Hepatic stellate cell (primary cell): Measurements from ENCODE around the gene KCNJ11.

Experiments
- DNase-seq: peaks from one replicate; pipeline ENCODE4 v3.0.0; 2011; ENCODE audit warnings: low spot score

The KCNJ11 gene

DNA sequence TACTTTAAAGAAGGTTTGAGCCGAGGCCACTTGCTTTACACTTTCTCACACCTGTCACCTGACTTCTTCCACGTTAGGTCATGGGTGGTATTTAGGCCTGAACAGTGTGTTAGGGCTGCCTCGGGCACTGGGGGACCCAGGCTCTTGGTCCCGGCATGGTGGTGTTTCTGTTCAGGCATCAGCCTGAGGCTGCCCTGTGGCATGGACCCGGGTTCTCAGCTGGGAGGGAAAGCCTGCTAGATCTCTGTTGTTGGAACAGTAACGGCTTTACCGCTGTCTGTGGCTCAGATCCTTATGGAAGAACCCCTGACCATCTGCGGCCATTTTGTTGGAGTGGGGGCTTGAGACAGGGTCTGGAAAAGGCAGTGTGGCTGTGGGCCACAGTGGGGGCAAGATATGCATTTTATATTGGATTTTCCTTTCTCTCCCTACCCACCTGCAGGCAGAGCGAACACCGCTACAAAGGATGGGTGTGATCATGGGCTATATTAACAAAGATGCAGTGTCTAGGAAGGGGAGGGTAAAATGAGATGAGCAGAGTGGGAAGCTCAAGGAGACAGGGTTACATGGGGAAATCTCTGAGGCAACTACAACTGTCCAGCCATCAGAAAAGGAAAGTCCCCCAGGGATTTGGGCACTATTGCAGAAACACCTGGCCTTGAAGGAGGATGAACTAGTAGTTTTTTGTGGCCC lies 1.6 kb upstream of the KCNJ11 start:
- no peak for DNase-seq

DNA sequence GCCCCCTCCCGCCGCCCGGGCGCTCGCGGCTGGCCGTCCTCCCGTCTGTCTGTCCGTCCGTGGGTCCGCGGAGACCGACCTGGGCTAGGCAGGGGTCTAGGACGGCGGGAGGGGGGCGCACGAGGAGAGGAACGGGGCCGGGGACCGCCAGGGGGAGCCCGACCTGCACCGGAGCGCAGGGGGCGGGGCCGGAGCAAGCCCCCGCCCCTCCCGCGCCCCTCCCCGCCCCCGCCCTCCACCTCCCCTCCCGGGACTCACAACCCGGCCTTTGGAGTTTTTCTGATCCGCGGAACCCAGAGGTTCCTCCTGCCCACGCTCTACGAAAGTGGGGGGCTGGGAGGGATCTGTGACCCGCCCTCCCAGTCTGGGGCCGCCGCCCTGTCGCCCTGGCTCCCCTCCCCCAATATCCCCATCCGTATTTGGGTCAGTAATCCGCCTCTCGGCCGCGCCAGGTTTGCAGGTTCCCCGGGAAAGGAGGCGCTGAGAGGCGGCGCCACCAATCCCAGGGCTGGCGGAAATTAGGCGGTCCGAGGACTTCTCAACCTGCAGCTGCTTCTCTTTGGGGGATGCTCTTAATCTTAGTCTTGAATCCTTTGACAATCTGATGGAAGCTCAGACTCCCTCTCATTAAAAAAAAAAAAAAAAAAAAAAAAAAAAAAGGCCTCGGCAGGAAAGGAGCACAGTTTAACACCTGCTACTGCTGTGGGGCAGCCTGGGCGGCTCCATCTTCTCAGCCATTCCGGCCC lies 925 bp upstream of the KCNJ11 start:
- DNase-seq: peak; percentile 71

DNA sequence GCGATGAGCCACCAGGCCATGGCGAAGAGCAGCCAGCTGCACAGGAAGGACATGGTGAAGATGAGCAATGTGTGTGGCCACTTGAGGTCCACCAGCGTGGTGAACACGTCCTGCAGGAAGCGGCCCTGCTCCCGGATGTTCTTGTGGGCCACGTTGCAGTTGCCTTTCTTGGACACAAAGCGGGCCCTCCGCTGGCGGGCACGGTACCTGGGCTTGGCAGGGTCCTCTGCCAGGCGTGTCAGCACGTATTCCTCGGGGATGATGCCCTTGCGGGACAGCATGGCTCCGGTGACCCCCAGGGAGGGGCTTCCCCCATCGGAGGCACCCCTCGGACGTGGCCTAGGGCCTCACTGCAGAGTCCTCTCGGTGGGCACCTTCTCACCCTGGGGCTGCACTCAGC lies 648 bp downstream of the KCNJ11 start:
- DNase-seq: no peak

DNA sequence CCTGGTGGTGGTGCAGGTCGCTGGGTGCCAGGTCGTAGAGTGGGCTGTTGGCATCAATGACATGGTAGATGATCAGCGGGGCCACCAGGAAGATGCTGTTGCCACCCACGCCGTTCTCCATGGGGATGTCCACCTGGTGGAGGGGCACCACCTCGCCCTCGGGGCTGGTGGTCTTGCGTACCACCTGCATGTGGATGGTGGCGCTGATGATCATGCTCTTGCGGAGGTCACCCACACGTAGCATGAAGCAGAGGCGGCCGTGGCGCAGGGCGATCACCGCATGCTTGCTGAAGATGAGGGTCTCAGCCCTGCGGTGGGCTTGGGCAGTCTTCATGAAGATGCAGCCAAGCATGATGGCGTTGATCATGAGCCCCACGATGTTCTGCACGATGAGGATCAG lies 1.2 kb downstream of the KCNJ11 start:
- no peak for DNase-seq

DNA sequence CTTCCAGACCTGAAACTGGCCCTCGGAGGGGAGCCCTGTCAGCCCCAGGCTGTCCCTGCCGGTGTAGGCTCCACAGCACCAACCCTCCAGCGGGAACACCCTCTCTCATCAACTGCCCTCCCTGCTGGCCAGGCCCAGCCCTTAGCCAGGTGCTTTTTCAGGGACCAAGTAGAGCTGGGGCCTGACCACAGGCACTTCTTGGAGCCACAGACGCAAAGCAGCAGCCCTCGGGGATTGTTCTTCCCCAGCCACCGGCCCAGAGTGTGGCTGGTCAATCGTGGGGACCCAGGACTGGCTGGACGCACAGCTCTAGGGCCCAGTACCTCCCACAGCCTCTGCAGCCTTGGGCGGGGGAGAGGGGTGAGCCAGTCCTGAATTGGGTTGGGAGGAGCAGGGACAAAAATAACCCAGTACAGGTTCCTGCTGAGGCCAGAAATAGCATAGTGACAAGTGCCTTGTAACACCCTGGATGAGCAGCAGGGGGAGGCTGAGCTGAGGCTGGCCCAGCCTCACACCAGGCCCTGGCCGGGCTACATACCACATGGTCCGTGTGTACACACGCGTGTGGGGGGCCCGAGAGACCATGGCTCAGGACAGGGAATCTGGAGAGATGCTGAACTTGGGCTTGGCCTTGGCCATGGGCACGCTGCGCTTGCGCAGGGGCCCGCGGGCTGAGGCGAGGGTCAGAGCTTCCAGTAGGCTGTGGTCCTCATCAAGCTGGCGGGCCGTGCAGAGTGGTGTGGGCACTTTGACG lies 2.0 kb downstream of the KCNJ11 start:
- DNase-seq: peak; percentile 75

DNA sequence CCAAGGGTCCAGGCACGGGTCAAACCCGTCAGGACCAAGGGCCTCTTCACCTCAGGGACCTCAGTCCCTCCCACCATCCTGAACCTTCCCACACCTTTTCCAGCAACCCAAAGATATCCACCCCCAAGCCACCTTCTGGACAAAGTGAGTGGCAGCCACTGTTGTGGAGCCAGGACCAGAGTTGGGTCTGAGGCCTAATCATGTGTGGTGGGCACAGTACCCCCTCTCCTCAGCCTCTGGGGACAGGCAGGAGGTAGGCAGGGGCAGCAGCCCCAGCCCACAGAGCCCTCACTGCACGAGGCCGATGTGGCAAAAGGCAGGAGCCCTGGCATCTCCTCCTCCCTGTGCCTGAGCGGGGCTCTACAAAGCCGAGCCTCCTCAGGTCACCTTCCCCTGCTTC lies 2.5 kb downstream of the KCNJ11 start:
- DNase-seq: no peak

DNA sequence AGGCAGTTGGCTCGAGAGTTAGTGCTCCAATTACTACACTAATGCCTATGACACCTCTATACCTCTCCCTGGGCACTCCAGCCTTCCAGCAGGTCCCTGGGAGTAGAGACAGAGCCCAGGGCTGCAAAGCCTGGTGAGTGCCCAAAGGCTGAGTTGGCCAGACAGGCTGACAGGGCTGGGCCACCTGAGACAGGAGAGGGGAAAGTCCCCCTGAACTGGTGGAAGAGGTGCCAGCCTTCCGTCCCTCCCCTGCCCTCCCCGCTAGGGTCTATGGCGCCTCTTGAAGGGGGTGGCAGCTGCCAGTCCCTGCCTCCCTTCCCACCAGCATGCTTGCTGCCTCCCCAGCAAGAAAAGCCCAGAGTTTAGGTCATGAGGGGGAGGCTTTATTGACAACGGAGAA lies 3.0 kb downstream of the KCNJ11 start:
- no peak for DNase-seq

DNA sequence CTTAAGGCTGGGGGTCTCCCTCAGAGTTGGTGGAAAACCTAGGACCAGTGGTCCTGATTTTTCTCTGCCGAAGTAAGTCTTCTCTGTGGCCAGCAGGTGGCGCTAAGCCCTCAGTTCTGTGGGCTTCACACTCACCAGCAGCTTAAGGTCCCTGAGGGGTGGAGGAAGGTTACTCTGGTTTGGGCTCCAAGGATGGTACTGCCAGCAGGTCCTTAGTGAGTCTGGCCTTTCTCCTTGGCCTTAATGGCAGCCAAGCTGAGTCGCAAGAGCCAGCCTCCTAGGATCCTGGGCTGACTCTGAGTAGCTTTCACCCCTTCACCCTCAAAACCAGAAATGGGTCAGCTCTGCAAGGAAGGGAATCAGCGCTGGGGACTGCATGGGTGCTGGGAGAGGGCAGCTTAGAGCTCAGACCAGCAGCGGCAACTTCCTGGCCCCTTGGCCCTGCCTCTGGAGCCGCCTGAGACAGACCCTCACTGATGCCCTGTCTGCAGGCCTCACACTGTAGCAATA lies 4.4 kb downstream of the KCNJ11 start:
- DNase-seq: peak; percentile 64

DNA sequence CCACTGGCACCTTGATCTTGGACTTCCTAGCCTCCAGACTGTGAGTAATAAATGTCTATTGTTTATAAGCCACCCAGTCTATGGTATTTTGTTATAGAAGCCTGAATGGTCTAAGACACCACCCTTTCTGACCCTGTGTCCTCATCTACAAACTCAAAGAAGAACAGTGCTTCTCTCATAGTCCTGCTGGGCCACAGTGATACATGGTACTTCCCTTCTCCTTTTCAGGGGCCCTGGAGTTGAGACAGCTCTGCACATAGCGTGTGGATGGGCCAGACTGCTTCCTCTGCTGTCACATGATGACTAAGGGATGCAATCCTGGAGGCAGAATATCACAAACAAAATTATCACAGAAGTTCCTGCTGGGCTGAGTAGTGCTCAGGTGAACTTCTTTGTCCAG lies 5.0 kb downstream of the KCNJ11 start:
- DNase-seq: no peak

DNA sequence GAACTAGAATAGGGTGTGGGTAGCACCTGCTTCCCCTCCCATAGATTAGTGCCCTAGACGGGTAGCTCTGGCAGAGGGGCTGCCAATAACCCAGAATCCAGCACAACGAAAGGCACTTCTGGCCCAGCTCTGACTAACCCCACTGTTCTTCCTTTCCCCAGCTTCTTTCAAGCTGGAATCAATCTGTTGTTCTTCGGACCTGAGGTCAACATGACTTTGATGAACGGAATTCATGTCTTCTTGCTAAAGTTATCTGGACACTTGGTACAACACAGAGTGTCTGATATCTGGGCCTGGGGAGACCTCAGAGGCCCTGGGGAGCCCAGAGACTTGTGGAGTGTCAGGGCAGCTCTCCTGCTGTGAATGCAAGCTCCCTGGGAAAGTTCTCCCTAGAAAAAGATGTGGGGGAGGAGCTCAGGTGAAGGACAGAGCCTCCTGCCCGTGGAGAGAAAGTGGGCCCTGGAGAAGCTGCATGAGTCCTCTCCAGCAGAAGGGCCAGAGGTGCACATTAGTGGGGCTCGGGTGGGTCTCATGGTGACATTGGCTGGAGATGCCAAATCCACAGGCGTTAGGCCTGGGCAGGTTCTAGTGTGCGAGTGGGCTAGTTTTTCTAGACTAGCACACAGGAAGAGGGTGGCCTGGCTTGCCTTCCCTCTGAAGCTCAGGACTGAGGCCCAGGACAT lies 6.3 kb downstream of the KCNJ11 start:
- DNase-seq: no peak

DNA sequence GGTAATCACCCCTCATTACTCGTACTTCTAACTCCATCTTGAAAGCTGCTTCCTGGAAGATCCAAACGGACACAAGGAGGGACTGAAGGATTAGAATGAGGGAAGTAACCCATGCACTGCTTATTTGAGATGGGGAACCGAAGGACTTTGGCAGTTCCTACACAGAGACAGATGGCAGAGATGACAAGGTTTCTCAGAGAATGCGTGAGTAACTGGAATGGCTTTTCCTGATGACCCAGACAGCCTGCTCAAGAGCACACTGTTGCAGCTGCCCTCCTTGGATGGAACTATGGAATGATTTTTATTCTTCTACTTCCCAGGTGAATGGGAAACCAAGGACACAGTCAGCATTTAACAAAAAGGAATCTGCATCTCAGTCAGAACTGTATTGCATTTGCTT lies 7.3 kb downstream of the KCNJ11 start:
- DNase-seq: no peak

DNA sequence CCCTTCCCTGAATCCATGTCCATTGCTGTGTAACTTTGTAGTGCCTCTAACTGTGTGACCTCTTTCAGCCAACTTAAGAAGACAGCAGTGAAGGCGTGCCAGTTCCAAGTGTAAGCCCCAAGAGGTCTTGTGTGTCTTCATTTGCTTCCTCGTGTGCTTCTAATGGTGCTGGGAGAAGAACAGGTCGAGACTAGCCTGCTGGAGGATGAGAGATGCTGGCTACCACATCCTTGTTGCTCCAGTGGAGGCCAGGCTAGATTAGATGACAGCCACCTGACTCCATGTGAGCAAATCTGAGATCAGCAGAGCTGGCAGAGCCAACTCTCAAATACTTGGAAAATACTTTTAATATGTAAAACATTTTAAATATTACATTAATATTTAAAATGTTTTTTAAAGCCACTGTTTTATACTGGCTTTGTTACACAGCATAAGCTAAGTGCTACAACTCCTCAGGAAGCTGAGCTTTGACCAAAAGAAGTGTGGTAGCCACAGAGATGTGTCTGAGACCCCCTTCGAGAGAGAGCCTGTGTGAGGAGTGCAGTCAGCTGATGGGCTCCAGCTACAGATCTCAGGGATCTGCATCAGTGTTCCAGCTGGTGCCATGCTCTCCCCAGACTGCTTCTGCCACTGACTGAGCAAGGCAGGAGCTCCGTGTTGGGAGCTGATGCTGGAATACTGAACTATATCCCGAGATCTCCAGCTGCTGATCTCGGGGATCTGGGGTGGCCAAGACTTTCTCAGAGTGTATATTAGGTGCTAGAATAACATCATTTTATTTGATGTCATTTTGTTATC lies 8.9 kb downstream of the KCNJ11 start:
- no peak for DNase-seq

DNA sequence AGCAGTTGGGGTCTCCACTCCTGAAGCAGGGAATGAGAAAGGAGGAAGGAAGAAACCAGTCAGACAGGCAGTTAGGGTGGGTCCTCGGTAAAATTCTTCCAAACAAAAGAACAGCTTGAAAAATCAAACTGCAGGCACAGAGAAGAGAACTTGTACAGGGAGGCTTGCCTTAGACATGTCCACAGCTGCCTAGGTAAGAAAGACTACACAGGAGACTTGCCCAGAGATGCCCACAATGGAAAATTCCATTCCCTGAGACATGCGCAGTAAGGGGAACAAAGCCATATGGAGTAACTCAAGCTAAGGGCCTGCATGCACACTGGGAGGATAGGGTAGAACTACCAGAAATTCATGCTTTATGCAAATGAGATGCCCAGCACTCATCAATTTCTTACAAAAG lies 9.8 kb downstream of the KCNJ11 start:
- no peak for DNase-seq

DNA sequence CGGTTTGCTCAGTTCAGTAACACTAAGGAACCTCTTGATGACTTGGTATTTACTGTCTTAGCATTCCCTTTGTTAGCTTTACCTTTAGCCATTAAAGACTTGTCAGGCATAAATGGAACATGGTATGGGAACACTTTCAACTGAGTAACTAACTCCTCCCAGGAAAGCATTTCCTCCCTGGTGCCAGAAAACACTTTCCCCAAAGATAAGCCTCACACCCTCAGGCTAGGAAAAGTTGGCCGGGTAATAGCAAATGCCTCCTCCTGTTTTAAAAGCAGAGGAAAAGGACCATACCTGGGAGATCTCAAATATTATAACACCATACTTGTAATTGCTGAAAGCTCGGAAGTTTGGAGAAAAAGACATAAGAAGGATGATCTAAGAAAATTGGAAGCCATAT lies 12.0 kb downstream of the KCNJ11 start:
- DNase-seq: no peak

DNA sequence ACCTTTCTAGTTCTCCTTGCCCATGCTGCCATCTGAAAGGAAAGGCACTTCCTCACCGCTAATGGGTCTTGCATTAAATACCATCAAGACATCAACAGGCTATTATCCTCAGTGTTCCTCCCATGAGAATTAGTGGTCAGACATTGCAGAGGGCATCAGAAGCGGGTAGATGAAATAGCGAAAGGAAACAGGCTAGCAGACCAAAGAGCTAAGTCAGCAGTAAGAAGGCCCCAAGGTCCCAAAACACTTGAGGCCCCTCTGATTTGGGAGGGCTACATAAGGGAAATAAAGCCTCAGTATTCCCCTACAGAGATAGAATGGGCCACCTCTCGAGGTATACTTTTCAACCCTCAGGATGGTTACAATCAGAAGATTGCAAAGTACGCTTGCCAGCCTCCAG lies 12.9 kb downstream of the KCNJ11 start:
- no peak for DNase-seq

DNA sequence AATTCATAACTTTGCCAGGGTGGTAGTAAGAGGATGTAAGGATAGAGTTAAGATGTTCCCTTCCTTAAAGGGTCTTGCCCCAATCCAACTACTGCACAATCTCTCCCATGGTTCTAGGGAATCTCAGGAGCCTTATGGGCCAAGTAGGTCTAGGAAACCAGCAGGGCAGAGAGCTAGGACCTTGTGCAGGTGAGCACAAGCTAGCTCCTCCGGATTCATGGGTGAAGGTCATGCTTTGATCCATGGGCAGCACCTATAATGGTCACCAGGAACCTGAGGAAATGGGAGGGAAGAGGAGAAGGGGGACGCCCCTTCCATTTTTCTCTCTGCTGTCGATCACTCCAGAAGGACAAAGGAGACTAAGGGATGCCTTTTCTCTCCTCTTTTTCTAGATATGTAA lies 16.8 kb downstream of the KCNJ11 start:
- no peak for DNase-seq

DNA sequence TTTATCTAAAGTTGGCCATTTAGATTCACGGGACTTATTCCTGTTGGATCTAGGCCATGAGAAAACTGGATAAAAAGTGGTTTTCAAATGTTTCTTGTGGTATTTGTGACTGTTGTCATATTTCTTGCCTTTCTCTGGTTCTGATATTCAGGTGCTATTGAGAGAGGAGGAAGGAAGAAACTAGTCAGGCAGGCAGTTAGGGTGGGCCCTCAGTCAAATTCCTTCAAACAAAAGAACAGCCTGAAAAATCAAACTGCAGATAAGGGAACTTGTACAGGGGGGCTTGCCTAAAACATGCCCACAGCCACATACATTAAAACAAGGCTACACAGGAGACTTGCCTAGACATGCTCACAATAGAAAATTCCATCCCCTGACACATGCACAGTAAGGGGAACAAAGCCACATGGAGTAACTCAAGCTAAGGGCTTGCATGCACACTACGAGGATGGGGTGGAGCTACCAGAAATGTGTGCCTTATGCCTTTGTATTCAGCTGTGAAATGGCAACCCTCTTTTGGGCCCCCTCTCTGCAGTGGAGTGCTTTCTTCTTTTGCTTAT lies 18.7 kb downstream of the KCNJ11 start:
- no peak for DNase-seq

DNA sequence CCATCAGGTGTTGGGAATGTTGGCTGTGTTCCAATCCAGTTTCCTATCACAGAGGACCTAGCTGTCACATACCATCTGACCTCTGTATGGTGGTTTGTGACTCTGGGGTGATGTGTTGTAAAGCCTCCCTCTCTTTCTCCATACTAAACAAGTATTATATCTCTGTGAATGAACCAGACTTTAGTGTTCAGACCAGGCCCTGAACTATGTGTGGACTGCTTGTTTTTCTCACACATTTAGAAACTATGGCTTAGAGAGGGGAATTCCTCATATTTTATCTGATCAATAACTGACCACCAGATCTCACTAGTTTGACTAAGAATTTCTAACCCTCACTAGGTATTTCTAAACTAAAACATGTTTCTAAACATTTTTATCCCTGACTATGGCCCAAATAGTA lies 19.4 kb downstream of the KCNJ11 start:
- DNase-seq: no peak

DNA sequence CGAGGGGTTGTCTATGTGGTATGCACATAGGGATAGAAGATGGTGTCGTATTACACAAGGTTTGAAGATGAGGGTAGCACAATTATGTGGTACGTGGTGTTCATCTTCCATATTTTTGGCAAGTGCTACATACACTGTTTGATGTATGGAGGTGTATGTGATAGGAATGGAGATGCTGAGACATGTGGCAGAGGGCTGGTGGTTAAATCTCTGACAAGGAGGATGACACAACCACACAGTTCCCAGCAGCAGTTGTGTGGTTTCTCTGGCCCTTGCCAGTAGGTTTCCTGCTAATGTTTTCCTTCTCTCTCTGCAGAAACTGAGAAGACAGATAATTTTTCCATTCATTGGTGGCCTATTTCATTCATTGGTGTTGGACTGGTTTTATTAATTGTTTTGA lies 19.9 kb downstream of the KCNJ11 start:
- no peak for DNase-seq

DNA sequence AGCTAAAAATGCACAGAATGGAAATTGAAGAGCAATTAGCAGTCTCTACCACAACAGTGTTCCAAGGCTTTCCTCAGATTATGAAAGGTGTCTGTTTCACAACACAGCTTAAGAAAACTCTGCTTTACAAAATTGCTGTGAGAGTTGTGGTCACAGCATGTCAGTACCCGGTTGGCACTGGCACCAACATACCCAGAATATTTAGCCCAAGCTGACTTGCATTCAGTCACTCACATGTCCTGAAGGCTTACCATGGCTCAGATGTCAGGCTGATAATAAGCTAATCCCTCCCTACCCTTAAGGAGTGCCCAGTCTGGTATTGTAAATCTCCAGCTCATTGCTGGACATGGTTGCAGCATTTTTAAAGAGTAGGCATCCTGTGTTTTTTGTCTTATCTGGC lies 22.0 kb downstream of the KCNJ11 start:
- no peak for DNase-seq

DNA sequence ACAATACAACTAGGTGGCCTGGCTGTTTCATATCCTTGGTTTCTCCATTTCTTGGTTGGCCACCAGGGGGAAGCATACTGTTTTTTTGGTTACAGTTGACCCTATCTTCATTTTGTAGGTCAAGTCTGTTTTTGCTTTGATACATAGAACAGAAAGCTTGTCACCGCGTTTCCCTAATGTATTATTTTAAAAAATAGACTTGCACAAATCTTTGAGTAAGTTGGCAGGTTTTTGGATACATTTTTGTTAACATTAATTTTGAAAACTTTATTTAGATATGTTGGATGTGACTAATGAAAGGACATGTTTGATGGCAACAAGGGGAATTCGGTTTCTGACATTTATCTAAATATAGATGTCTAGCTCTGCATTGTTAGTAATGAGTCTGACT lies 33.9 kb downstream of the KCNJ11 start:
- peak; percentile 69 for DNase-seq
